Astrocyte (in vitro differentiated cells and primary cell): Measurements from ENCODE around the gene QSOX2.

Experiments
- EZH2 ChIP-seq: IDR thresholded peaks from 2 replicates; pipeline ENCODE4 v1.6.1; 2012; ENCODE audit warnings: mild to moderate bottlenecking, low read length, inconsistent platforms; ENCODE audit not compliant: insufficient read depth
- TF ChIP-seq, protein P1 (sequence below): IDR thresholded peaks from 2 replicates; pipeline ENCODE4 v1.5.1; 2011; ENCODE audit warnings: low read depth, mild to moderate bottlenecking, inconsistent platforms, low read length, moderate library complexity; ENCODE audit not compliant: insufficient read depth

DNA sequence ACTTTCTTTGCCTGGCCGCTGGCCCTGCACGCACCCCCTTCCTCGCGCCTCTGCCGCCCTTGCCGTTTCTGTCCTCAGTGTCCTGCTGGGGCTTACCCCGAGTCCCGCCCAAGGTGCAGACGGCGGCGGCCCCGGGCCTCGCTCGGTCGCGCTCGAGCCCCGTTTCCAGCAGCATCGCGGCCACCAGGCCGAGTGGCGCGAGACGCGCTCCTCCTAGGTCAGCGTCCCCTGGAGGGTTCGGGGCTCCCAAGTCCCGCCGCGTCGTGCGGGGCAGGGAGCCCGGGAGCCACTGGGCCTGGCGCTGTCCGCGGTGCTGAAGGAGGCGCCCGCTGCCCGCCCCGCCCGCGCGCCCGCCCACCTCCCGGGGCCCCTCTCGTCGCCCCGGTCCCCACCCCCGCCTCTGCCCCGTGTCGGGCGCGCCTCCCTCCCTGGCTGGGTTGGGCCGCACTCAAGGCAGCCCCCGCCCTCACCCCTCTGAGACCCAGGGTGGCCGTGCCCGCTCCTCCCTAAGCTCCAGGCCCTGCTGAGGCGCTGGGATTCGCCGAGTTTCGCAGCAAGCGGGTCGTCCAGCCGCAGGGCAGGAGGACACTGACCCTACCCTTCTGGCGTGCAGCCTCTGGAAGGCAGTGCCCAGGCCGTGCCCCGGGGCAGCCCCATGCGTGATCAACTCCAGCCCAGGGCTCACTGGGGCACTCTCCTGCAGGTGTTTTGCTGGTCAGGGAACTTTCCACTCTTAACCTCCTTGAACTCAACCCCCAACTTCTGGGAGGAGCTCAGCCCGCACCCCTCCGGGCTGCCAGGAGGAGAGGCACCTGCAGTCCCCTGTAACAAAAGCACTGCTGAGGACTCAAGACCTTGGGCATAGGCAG, 40.5 kb downstream of the QSOX2 start, which contains the start of gene LHX3:
- TF ChIP-seq, protein P1, sequence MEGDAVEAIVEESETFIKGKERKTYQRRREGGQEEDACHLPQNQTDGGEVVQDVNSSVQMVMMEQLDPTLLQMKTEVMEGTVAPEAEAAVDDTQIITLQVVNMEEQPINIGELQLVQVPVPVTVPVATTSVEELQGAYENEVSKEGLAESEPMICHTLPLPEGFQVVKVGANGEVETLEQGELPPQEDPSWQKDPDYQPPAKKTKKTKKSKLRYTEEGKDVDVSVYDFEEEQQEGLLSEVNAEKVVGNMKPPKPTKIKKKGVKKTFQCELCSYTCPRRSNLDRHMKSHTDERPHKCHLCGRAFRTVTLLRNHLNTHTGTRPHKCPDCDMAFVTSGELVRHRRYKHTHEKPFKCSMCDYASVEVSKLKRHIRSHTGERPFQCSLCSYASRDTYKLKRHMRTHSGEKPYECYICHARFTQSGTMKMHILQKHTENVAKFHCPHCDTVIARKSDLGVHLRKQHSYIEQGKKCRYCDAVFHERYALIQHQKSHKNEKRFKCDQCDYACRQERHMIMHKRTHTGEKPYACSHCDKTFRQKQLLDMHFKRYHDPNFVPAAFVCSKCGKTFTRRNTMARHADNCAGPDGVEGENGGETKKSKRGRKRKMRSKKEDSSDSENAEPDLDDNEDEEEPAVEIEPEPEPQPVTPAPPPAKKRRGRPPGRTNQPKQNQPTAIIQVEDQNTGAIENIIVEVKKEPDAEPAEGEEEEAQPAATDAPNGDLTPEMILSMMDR, result no peak
- no peak for TF ChIP-seq EZH2
